Stimulated activated CD4-positive, alpha-beta T cell treated with anti-CD3 and anti-CD28 coated beads, Interleukin-2, amount 100 ng/mL, for 24 hours (primary cell): ENCODE results near the gene DUSP28.
A peak's percentile ranks its signal among the peaks of the same experiment; 100 is the strongest.
"Not testable (repeated sequence)": the region's sequence is repeated elsewhere in the genome, so short reads cannot be mapped to it uniquely, and the experiment has no call there.

Source experiments
- DNase-seq, 2 donors: peaks; one replicate each; pipeline ENCODE4 v3.0.0-alpha.2; 2020

DUSP28 gene

GRCh38 chr2:240528406-240529040, 31.6 kb upstream of the DUSP28 start:
- DNase-seq, result no peak

GRCh38 chr2:240529344-240529999, 30.7 kb upstream of the DUSP28 start:
- DNase-seq, result no peak

- DNase-seq, result peak in 1 of 2 donors; percentile 5
Measured at GRCh38 chr2:240530181-240530580, 30.0 kb upstream of the DUSP28 start.

GRCh38 chr2:240531038-240531437, 29.1 kb upstream of the DUSP28 start:
- no peak for DNase-seq

- no peak for DNase-seq
Measured at GRCh38 chr2:240532031-240532775, 28.0 kb upstream of the DUSP28 start.

- DNase-seq, result no peak
Measured at GRCh38 chr2:240538031-240538780, 22.0 kb upstream of the DUSP28 start.

GRCh38 chr2:240539101-240539500, 21.1 kb upstream of the DUSP28 start:
- not testable (repeated sequence) for DNase-seq

- no peak for DNase-seq
Measured at GRCh38 chr2:240539906-240540305, 20.3 kb upstream of the DUSP28 start.

- no peak for DNase-seq
Measured at GRCh38 chr2:240551288-240551687, 8.9 kb upstream of the DUSP28 start.

GRCh38 chr2:240551811-240552210, 8.3 kb upstream of the DUSP28 start:
- no peak for DNase-seq

GRCh38 chr2:240553956-240554480, 6.1 kb upstream of the DUSP28 start:
- no peak for DNase-seq

- no peak for DNase-seq
Measured at GRCh38 chr2:240554767-240555493, 5.2 kb upstream of the DUSP28 start.

- DNase-seq, result no peak
Measured at GRCh38 chr2:240555541-240556250, 4.5 kb upstream of the DUSP28 start.

GRCh38 chr2:240556553-240557100, 3.5 kb upstream of the DUSP28 start:
- peak; percentile 72 to 74 for DNase-seq

- DNase-seq, result no peak
Measured at GRCh38 chr2:240557101-240557751, 2.9 kb upstream of the DUSP28 start.

- peak; percentile 70 to 82 for DNase-seq
Measured at GRCh38 chr2:240557808-240558207, 2.3 kb upstream of the DUSP28 start, which contains the start of gene ANKMY1. Gene ANKMY1 (minus strand): TSS chr2:240557988. CDS start chr2:240557335, 653 bp downstream.

GRCh38 chr2:240558236-240558761, 1.9 kb upstream of the DUSP28 start:
- DNase-seq, result no peak

GRCh38 chr2:240559286-240559685, 871 bp upstream of the DUSP28 start:
- DNase-seq, result peak in 1 of 2 donors; percentile 17

GRCh38 chr2:240560480-240561324, 545 bp downstream of the DUSP28 start:
- DNase-seq, result peak; percentile 100
